ENCODE results near the gene NDST3.
"Not testable (repeated sequence)": the region's sequence is repeated elsewhere in the genome, so short reads cannot be mapped to it uniquely, and the experiment has no call there.

Gene NDST3

DNA sequence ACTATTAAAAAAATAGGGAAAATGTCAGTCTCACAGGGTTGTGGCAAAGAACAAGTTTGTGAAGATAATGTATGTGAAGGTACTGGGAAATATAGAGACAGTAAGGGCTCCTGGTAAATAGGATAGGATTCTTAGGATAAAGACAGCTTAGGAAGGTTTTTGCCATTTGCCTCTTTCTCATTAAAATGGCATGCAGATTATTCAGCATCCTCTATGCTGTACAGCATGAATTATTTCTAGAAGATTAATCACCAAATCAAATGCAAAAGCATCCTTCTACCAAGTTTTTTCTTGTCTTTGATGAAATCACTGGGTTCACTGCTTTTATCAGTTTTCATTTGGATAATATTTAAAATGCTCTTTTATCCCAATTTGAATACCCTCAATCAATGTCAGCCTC, 142.8 kb downstream of the NDST3 start:
- no peak for DNase-seq (ENCODE audit: low read depth, low spot score)

DNA sequence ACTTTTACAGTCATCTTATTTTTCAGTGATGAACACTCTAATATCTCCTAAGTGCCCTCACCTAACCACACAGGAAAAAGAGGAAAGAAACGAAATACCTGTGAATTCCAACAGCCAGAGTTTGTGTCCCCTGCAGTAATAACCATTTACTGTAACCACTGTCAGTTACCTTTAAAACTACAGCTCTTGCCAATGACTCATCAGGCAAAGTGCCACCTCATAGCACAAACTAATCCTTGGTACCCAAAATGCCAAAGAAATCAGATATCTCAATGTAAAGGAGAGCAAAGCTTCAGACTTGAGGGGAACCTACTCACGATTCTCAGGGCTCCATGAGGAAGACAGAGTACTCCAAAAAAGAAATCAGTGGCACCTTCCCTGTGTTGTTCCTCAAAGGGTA, 146.5 kb downstream of the NDST3 start:
- DNase-seq (ENCODE audit: low read depth, low spot score), result no peak

DNA sequence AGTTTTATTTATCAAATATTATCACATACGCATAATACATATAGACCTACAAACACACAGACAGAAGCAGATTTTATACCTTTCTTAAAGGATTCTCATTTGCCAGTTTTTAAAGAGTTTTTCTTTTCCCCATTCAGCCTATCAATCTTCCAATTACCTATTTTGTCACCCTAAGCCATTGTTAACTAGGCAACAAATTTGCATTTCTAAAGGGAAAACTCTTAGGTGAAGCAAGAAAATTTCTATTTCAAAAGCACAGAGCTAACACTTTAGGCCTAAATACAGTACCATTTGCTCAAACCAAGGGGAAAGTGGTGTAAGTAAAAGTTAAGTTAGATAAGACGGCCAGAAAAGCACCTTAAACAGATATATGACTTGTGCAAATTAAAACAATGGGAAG, 156.6 kb downstream of the NDST3 start:
- DNase-seq (ENCODE audit: low read depth, low spot score), result no peak

DNA sequence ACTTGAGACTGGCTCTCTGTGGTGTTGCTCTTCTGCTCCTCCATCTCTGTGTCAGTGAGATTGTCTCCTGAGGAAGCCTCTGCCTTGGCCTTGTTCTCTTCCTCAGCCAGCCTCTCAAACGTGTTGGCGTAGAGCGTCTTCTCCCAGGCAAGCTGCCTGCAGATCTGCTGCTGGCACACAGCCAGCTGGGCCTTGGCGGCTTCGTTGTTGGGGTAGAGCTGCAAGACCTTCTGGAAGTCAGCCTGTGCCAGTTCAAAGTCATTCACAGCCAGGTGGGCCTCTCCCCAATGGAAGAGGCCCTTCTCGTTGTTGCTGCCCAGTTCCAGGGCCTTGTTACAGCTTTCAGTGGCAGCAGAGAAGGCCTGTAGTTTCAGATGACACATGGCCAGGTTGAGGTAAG, 159.1 kb downstream of the NDST3 start:
- DNase-seq (ENCODE audit: low read depth, low spot score), result no peak

DNA sequence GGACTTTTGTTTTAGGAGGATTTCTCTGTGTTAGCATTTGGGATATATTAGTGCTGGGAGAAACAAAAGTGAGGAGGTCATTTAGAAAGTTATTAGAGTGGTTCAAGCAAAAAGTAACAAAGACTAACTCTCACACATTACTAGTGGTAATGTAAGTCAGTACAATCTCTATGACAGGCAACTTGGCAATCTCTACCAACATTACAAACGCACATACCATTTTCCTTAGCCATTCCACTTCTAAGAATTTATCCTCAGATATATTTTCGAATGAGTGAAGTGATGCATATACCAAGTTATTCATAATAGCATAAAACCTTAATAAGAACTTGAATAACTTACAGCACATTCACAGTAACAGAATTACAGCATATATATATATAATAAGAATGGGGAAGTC, 172.3 kb downstream of the NDST3 start:
- DNase-seq (ENCODE audit: low read depth, low spot score), result no peak

DNA sequence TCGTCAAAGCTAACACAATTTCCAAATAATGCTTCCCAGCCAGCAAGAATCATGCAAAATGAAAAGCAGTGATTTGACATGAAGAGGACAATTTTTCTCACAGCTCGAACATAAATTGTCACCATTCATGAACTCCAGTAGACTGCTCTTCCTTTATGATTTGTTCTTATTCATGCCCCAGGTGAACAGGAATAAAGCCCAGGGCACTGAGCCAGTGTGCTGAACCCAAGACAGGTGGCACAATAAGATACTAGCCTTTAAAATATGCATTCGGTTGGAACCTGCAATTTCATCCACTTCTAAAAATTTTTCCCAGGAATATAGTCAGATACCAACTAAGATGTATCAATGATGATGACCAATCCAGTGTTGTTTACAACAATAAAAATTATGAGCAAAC, 178.8 kb downstream of the NDST3 start:
- DNase-seq (ENCODE audit: low read depth, low spot score), result no peak

DNA sequence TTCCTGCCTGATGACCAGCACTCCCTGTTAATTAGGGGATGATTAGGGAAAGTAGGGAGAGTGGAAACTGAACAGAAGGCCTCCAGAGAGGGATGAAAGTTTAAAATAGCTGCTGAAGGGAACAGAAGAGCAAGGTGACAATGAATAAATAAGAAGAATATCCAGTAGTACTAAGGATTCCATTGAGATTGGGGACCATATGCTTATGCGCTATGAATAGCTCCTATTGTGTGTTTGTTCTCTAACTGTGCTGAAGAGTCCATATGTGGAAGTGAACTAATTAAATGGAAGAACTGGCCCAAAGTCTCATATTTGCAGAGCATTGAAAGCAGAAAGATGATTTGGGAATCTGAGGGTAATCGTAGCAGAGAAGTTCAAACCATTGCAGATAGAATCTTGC, 181.5 kb downstream of the NDST3 start:
- no peak for DNase-seq (ENCODE audit: low read depth, low spot score)

DNA sequence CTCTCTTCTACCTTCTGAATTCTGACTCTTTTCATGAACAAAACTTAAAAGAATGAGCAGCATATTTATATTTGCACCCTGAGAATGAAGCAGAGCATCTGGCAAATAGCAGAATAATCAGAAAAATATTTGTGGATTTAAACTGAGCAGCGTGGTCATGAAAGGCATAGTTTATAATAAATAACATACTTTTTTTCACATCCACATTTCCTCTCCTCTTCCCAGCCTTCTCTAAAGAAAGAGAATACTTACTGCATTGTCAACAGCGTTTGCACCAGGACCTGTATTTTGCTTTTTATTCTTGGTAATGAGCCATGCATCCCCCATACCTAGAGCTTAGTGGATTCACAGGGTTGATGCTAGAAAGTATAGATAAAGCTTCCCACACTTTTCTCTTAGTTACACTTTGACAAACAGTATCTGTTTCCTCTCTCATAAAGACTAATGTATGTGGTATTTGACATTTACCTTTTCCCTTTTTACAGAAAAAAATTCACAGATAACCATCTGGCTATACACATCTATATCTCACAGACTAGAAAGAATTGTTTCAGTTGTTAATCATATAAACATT, 187.0 kb downstream of the NDST3 start:
- DNase-seq (ENCODE audit: low read depth, low spot score), result no peak

DNA sequence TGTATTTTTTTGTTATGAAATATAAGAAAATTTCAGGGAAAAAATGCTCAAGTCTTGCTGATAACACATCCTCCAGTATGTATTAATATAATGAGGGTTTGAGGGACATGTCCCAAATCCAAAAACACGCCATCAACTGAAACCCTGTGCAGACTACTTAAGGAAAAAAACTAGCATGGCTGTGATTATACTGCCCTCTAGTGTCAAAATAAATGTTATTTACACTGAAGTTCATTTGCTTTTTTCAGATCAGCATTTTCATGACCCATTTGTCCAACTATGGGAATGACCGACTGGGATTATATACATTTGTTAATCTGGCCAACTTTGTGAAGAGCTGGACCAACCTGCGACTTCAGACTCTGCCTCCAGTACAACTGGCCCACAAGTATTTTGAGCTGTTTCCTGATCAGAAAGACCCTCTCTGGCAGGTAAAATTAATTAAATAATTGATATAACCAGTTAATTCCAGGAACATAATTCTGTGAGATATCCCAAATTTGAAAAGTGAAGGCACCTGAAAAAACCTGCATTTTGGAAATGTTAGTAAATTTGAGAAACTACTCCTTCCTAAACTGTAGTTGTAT, 190.1 kb downstream of the NDST3 start:
- no peak for DNase-seq (ENCODE audit: low read depth, low spot score)

DNA sequence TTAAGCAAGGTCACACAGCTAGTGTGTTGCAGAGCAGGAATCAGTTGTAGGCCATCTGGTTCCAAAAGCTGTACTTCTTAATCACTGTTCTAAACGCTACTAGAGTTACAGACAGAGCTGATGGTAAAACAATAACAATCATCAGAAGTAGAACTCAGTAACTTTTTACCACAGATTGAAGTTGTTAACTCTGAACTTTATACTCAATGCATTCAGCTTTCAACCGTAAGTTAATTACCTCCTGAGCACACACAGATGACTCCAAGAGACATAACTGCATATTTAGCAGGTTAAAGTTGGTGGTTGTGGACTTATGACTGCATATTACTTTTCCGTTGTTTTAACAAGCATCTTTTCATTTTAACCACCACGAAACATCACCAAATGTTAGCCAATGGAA, 191.2 kb downstream of the NDST3 start:
- no peak for DNase-seq (ENCODE audit: low read depth, low spot score)

DNA sequence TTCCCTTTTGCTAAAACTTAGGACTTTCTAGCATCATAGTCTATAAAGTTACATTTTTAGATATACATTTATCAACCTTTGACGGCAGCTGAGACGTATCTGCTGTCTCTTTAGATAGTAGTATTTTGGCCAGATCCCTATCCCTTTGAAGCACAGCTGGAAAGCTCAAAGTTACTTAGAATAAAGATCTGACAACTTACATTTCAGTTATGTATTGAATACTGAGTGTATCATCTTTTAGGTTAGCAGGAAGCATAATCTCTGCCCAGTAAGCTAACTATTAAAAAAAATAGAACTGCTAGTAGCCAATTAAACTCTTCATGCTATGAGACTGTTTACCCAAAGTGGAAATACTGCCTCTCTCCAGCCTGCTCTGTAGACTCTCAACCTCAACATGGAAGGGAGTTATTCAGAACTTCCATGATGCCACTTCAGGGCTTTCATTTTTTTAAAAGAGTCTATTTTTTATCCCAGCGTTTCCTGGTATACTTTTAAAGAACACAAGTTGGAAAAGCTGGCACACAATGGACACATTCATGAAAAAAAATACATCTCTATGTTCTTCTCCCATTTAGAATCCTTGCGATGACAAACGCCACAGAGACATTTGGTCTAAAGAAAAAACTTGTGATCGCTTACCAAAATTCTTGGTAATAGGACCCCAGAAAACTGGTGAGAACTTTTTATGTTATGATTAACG, 192.2 kb downstream of the NDST3 start:
- DNase-seq (ENCODE audit: low read depth, low spot score), result no peak

DNA sequence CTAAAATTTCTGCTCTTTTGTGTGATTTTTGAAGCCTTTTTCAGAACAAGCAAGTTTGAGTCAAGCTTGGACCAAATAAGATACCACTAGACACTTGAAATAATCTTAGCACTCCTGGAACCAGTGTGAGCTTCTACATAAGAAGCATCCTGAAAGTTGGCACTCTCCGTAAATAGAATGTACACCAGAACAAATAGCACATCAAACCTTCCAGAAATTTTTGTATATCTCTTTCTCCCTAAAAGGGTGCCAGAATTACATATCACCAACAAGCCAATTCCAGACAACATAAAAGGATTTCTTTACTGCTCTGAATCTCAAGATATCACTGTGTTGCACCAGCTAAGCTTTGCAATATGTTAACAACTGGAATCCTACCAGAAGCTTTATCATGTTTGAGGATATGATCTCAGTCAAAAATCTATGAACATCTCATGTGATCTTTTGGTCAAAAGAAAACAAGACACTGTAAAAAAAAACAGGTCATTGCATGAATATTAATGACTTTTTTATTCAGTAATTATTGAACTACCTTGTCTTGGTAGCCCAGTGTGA, 201.4 kb downstream of the NDST3 start:
- no peak for DNase-seq (ENCODE audit: low read depth, low spot score)

DNA sequence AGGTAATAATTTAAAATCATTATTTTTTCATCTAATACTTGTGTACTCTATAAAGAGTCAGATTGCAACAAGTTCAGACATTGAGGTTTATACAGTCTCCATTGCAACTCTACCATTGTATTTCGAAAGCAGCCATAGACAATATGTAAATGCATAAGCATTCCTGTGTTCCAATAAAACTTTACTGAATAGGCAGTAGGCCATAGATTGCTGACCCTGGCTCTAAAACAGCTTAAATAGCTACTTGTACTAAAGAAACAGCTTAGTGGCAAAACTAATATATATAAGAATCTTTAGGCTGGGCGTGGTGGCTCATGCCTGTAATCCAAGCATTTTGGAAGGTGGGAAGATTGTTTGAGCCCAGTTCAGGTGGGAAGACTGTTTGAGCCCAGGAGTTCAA, 203.2 kb downstream of the NDST3 start:
- DNase-seq (ENCODE audit: low read depth, low spot score), result no peak

DNA sequence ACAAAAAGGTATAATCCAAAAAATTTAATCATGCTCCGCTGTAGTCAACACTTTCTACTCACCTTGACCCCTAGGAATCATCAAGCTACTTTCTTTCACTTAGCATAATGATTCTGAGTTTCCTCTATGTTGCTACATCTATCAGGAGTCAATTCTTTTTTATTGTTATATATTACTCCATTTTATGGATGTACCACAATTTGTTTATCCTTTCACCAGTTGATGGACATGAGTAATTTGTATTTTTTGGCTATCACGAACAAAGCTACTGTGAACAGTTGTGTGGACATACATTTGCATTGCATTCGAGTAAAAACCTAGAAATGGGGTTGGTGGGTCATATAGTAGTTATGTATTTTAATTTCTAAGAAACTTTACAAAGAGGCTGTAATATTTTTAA, 215.6 kb downstream of the NDST3 start:
- DNase-seq (ENCODE audit: low read depth, low spot score), result no peak

DNA sequence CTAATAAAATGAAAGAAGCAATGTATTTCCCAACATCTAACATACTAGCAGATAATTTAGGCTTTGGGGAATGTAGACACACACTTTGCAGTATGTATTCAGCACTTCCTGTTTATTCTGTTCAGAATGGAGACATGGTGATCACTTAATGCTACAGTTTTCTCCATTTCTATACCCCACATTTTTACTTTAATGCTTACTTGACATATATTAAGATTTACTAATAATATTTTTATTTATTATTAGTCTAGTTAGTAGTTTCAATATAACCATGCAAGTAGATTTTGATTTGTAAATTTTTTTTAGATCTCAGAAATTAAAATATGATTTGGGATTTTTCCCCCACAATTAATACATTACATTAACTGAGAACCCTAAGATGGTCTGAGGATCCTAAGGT, 220.1 kb downstream of the NDST3 start:
- DNase-seq (ENCODE audit: low read depth, low spot score), result no peak

DNA sequence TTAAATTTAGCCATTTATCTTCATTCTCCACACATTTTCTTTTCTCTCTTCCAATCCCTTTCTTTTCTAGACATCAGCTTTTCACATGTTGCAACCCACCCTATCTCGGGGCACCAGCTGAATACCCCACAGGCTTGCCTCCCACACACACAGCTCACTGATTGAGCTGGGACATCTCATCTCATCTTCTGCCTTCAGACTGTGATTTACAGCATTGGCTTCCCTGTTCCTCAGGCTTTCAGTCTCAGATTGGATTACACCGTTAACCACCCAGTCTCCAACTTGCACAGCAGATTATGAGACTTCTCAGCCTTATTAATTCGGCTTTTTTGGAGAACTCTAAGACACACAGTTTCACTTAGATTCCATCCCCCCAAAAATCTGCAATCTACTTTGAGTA, 224.8 kb downstream of the NDST3 start:
- DNase-seq (ENCODE audit: low read depth, low spot score), result no peak

DNA sequence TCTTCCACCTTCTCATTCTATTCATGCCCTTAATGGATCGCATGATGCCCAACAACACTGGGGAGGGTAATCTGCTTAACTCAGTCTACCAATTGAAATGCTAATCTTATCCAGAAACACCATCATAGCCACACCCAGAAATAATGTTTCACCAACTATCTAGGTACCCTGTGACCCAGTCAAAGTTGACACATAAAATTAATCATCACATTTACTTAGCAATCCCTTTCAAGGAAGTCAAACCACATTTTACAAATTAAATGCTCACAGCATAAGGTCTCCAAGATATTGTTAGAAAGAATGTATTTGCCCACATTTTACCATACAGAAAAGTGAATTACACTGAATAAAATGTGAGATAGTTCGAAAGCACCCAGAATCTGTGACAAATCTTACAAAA, 226.0 kb downstream of the NDST3 start:
- DNase-seq (ENCODE audit: low read depth, low spot score), result no peak

DNA sequence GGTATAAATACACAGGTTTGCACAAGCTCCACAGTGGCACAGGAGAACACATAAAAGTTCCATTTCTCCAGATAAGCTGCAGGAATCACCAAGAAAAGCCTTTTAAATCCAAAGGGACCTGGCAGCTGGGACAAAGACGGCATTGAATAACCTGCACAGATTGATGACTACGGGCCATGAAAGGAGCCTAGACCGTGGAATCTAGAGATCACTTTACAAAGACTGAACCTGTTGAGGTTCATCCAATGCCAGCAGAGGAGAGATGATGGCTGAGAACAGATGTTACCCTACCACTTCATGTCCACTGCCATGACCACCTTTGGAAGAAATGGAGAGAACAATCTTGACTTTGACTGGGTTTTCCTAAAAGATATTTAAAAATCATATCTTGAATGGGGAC, 229.8 kb downstream of the NDST3 start:
- no peak for DNase-seq (ENCODE audit: low read depth, low spot score)

DNA sequence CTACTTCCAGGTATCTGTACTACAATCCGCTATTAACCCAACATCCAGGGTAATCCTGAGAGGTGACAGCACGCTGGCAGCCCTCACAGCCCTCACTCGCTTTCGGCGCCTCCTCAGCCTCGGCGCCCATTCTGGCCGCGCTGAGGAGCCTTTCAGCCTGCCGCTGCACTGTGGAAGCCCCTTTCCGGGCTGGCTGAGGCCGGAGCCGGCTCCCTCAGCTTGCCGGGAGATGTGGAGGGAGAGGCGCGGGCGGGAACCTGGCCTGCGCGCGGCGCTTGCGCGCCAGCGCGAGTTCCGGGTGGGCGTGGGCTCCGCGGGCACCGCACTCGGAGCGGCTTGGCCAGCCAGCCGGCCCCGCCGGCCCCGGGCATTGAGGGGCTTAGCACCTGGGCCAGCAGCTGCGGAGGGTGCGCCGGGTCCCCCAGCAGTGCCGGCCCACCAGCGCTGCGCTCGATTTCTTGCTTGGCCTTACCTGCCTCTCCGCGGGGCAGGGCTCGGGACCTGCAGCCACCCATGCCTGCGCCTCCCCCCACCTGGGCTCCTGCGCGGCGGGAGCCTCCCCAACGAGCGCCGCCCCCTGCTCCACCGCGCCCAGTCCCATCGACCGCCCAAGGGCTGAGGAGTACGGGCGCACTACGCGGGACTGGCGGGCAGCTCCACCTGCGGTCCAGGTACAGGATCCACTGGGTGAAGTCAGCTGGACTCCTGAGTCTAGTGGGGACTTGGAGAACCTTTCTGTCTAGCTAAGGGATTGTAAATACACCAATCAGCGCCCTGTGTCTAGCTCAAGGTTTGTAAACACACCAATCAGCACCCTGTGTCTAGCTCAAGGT, 231.2 kb downstream of the NDST3 start:
- DNase-seq (ENCODE audit: low read depth, low spot score), result no peak

DNA sequence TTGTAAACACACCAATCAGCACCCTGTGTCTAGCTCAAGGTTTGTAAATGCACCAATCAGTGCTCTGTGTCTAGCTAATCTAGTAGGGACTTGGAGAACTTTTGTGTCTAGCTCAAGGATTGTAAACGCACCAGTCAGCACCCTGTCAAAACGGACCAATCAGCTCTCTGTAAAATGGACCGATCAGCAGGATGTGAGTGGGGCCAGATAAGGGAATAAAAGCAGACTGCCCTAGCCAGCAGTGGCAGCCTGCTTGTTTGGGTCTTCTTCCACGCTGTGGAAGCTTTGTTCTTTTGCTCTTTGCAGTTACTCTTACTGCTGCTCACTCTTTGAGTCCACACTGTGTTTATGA, 231.8 kb downstream of the NDST3 start:
- not testable (repeated sequence) for DNase-seq (ENCODE audit: low read depth, low spot score)

DNA sequence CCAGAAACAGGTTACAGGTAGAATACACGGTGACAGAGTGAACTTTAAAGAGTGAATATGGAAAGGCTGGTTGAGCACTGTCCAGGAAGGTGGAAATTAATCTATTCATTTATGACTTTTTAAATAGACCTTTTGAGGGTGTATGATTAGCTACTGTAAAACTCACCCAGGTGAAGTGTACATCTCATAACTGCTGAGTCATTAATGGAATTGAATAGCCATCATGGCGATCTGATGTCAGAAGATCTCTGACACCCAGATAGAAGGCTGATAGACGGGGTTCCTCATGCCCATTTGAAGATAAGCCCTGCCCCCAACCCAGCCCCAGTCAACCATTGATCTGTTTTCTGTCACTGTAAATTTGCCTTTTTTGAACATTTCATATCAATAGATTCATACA, 234.5 kb downstream of the NDST3 start:
- DNase-seq (ENCODE audit: low read depth, low spot score), result no peak

DNA sequence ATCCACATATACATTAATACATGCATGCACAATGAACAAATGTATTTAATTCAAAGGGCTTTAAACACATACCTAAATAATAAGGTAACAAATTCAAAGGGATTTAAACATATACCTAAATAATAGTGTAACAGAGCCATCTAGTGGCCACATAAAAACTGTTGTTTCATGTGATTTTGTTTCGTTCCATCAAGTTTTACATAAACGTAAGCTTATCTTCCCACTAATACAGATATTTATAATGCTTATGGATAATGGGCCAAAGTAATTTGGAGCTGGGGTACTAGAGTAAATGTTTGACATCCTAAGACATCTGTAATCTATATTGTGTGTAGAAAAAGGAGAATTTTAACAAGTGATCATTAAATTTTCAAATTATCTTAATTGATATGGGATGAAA, 236.2 kb downstream of the NDST3 start:
- no peak for DNase-seq (ENCODE audit: low read depth, low spot score)
